Skeletal muscle tissue (tissue), 4 donors: ENCODE results near the gene ANKUB1. TPM values are rescaled to one million over a fixed set of nuclear protein-coding genes. Genes with fewer than 3 reads are reported as not detected.
"Not testable (repeated sequence)": the region's sequence is repeated elsewhere in the genome, so short reads cannot be mapped to it uniquely, and the experiment has no call there.

Source experiments
- H3K27ac ChIP-seq: one replicate; pipeline ENCODE4 v1.7.0; 2013; ENCODE audit warnings: mild to moderate bottlenecking, low read depth, low read length, inconsistent platforms
- H3K27me3 ChIP-seq, 3 donors: one replicate each; pipeline ENCODE4 v1.7.0; 2013; ENCODE audit warnings: low read length in 3 of 3; ENCODE audit not compliant: control insufficient read depth in 3 of 3, insufficient read depth in 3 of 3
- H3K36me3 ChIP-seq, 3 donors: one replicate each; pipeline ENCODE4 v1.7.0; 2013; ENCODE audit warnings: low read length in 3 of 3; ENCODE audit not compliant: control insufficient read depth in 3 of 3, insufficient read depth in 3 of 3
- H3K4me1 ChIP-seq, 3 donors: one replicate each; pipeline ENCODE4 v1.7.0; 2013; ENCODE audit warnings: low read length in 3 of 3, mild to moderate bottlenecking in 3 of 3; ENCODE audit not compliant: control insufficient read depth in 3 of 3, insufficient read depth in 3 of 3
- H3K4me3 ChIP-seq, 3 donors: one replicate each; pipeline ENCODE4 v1.7.0; 2013; ENCODE audit warnings: low read length in 3 of 3
- H3K9ac ChIP-seq, 3 donors: one replicate each; pipeline ENCODE4 v1.7.0; 2013; ENCODE audit warnings: low read length in 3 of 3, mild to moderate bottlenecking in 3 of 3, moderate library complexity in 2 of 3, low read depth in 1 of 3
- H3K9me3 ChIP-seq, 3 donors: one replicate each; pipeline ENCODE4 v1.7.0; 2013; ENCODE audit warnings: low read length in 3 of 3; ENCODE audit not compliant: control insufficient read depth in 3 of 3
- total RNA-seq: library from RNA; depleted of rRNA; stranded (reverse); fragments of >200 nt; gene quantifications from one replicate; pipeline ENCODE4 v1.2.3, GENCODE V29; 2014
- donor health status: Osteomylitis.

ANKUB1 gene, protein sequence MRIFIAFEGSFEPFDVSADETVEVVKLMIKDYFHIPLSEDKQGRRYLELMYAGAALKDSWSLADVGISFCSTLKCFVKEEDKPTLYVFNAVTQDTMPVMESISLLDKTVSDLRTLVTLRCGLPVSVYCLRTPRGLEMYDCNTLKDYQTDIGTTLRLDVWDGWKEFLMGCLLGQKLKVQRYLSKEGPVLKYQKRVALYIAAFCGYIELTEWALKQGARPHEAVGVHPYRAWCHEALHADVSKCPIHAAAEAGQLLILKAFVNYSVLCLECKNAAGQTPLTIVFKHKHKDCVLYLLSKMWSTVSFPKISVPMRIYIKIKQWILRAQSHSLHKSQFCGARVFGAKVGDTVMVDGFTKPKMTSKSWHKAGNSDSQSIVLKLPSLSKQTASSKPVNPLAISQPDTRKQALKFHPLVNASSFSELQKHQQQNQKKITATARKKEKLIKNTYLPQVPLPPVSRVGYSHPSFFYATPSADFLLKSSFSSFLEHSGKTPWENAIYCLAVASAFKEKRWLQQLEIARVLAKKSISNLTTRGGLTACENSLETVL
- total RNA-seq, result not detected

DNA sequence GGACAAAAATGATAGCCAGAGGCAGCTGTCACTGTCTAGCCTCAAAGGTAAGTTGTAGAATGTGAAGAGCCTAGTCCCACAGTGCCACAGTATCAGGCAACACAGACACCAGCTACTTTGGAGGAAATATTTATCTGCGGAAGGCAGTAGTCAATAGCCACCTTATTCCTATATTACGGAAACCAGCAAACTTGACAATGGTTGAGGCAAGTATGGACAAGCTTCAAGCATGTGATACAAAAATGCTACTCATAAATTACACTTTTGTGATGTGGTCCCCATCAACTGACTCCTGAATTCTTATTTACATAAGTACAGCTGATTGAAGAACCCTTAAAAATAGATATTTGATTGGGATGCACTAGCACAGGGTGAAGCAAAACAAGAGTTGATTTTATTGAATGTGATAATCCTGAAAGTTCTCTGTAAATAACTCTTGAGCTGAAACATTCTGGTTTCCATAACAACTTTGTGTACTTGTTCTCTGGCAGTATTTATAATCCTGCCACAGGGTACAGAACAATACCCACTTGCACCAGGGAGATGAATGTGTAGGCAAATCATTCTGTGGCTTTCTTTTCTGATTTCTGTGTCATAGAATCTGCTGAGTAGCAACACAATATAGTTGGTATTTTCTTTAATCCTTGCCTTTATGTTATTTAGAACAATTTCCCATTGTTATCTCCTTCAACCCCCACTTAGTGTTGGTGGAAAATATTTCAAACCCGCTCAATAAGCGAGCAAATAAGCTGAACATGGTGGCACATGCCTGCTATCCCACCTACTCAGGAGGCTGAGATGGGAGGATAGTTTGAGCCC lies at the start of gene ANKUB1:
TSS of gene ANKUB1 (minus strand) at position 103 of the 819 bp plus-strand sequence. CDS start 188 bp downstream, outside the sequence.
- no peak within 1 kb of the TSS for H3K9ac ChIP-seq
- H3K4me1 ChIP-seq, result no peaks in the 10 kb centered on the region
- no peaks in the 10 kb centered on the region for H3K27me3 ChIP-seq
- H3K27ac ChIP-seq, result no peak within 1 kb of the TSS
- H3K4me3 ChIP-seq, result no peak within 1 kb of the TSS
- H3K36me3 ChIP-seq, result no peaks in the 10 kb centered on the region
- no peaks in the 10 kb centered on the region for H3K9me3 ChIP-seq

DNA sequence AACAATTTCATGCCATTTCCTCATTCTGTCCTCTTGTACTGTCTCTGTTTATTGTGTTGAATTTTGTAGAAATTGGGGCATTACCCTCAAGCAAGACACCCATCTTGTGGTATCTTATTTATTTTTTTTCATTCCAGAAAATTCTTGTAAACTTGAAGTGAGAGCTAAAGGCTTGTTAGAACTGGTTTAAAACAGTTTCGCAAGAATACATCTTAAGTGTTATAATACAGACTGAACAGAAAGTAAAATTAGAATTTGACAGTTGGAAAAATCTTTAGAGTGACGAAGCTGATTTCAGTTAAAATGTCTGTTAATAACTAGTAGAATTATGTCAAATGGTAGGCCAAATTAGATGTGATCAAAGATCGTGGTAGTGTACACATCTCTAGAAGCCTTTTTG lies 47.5 kb upstream of the ANKUB1 start:
- Histone ChIP-seq H3K9ac (no peak overlapping the region), H3K4me3 (no peak overlapping the region), H3K9me3 (no peaks in the 10 kb centered on the region), H3K27ac (no peak overlapping the region), H3K4me1 (peaks cover 3 to 8% (median 5%) of the 10 kb centered on the region in 3 donors), H3K36me3 (no peaks in the 10 kb centered on the region), H3K27me3 (no peaks in the 10 kb centered on the region)

DNA sequence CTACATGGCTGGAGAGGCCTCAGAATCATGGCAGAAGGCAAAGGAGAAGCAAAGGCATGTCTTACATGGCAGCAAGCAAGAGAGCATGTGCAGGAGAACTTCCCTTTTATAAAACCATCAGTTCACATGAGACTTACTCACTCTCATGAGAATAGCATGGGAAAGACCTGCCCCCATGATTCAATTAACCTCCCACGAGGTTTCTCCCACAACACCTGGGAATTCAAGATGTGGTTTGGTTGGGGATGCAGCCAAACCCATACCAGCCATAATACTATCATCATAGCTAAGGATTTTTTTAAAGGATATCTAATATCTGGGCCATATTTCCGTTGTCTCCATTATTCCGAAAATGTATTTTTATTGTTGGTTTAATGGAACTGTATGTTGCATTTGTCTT lies 47.1 kb upstream of the ANKUB1 start:
- not testable (repeated sequence) for H3K4me1 ChIP-seq, H3K4me3 ChIP-seq, H3K27me3 ChIP-seq, H3K27ac ChIP-seq, H3K36me3 ChIP-seq, H3K9ac ChIP-seq, H3K9me3 ChIP-seq

DNA sequence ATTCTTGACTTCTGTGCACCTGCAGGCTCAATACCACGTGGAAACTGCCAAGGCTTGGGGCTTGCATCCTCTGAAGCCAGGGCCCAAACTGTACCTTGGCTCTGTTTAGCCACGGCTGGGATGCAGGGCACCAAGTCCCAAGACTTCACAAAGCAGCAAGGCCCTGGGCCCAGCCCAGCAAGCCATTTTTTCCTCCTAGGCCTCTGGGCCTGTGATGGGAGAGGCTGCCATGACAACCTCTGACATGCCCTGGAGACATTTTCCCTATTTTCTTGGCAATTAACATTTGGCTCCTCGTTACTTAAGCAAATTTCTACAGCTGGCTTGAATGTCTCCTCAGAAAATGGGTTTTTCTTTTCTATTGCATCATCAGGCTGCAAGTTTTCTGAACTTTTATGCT lies 46.1 kb upstream of the ANKUB1 start:
- H3K4me1 ChIP-seq, H3K36me3 ChIP-seq, H3K27ac ChIP-seq, H3K4me3 ChIP-seq, H3K9ac ChIP-seq, H3K27me3 ChIP-seq, H3K9me3 ChIP-seq: not testable (repeated sequence)

DNA sequence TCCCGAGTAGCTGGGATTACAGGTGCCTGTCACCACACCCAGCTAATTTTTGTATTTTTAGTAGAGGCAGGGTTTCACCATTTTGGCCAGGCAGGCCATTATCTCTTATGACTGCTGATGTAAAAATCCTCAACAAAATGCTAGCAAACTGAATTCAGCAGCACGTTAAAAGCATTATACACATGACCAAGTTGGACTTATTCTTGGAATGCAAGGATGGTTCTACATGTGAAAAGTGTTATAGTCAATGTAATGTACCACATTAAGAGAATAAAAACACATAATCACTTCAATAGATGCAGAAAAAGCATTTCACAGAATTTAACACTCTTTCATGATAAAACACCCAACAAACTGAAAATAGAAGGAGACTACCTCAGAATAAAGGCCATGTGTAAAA lies 40.9 kb upstream of the ANKUB1 start:
- Histone ChIP-seq H3K9me3 (peaks cover 0 to 5% (median 5%) of the 10 kb centered on the region in 3 donors), H3K9ac (no peak overlapping the region), H3K4me1 (no peaks in the 10 kb centered on the region), H3K27ac (no peak overlapping the region), H3K4me3 (no peak overlapping the region), H3K27me3 (no peaks in the 10 kb centered on the region), H3K36me3 (no peaks in the 10 kb centered on the region)

DNA sequence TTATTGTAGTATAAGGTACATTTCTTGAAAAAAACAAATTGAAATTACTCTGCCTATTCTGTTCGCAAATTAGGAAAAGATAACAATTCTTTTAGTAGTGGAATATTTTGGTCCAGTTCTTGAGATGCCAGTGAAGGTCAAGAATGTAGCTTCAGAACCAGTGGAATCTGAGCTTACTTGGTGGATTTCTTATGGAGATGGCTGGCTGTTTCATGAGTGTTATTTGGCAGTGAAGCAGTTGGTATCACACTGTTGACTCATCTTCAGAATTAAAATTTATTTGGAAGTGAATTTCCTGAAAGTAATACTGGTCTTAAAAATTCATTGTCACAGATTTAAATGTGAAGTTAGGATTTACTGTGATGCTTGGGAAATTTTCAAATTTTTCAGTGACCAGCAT lies 39.7 kb upstream of the ANKUB1 start:
- Histone ChIP-seq H3K4me3 (no peak overlapping the region), H3K9ac (no peak overlapping the region), H3K4me1 (no peaks in the 10 kb centered on the region), H3K27me3 (no peaks in the 10 kb centered on the region), H3K27ac (no peak overlapping the region), H3K36me3 (no peaks in the 10 kb centered on the region), H3K9me3 (peaks cover 0 to 5% (median 5%) of the 10 kb centered on the region in 3 donors)

DNA sequence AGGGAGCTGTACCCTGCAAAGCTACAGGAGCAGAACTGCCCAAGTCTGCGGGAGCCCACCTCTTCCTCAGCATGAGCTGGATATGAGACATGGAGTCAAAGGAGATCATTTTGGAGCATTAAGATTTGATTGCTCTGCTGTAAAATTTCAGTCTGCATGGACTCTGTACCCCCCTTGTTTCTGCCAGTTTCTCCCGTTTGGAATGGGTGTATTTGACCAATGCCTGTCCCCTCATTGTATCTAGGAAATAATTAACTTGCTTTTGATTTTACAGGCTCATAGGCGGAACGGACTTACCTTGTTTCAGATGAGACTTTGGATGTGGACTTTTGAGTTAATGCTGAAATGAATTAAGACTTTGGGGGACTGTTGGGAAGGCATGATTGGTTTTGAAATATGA lies 39.0 kb upstream of the ANKUB1 start:
- Histone ChIP-seq H3K27me3 (no peaks in the 10 kb centered on the region), H3K9ac (no peak overlapping the region), H3K36me3 (no peaks in the 10 kb centered on the region), H3K27ac (no peak overlapping the region), H3K9me3 (peaks cover 0 to 5% (median 5%) of the 10 kb centered on the region in 3 donors), H3K4me1 (peaks cover 0 to under 1% (median 0%) of the 10 kb centered on the region in 3 donors), H3K4me3 (no peak overlapping the region)

DNA sequence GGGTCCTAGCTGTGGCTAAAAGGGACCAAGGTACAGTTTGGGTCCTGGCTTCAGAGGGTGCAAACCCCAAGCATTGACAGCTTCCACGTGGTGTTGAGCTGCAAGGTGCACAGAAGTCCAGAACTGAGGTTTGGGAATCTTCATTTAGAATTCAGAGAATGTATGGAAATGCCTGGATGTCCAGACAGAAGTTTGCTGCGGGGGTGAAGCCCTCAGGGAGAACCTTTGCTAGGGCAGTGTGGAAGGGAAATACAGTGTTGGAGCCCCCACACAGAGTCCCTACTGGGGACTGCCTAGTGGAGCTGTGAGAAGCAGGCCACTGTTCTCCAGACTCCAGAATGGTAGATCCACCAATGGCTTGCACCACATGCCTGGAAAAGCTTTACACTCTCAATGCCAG lies 38.5 kb upstream of the ANKUB1 start:
- H3K27me3 ChIP-seq, result no peaks in the 10 kb centered on the region
- H3K9me3 ChIP-seq, result peaks cover 0 to 5% (median 5%) of the 10 kb centered on the region in 3 donors
- no peak overlapping the region for H3K4me3 ChIP-seq
- peaks cover 0 to 4% (median 3%) of the 10 kb centered on the region in 3 donors for H3K4me1 ChIP-seq
- no peaks in the 10 kb centered on the region for H3K36me3 ChIP-seq
- no peak overlapping the region for H3K27ac ChIP-seq
- no peak overlapping the region for H3K9ac ChIP-seq

DNA sequence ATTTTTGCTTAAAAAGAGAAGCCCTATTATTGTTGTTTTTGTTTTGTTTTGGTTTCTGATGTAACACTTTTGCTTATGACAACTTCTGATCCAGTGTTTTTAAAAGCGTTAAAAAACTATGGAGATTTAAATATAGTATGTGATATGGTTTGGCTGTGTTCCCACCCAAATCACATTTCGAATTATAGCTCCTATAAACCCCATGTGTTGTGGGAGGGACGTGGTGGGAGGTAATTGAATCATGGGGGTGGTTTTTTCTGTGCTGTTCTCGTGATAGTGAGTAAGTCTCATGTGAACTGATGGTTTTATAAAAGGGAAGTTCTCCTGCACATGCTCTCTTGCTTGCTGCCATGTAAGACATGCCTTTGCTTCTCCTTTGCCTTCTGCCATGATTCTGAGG lies 37.3 kb upstream of the ANKUB1 start:
- H3K4me3 ChIP-seq, H3K27me3 ChIP-seq, H3K36me3 ChIP-seq, H3K4me1 ChIP-seq, H3K9ac ChIP-seq, H3K27ac ChIP-seq, H3K9me3 ChIP-seq: not testable (repeated sequence)

DNA sequence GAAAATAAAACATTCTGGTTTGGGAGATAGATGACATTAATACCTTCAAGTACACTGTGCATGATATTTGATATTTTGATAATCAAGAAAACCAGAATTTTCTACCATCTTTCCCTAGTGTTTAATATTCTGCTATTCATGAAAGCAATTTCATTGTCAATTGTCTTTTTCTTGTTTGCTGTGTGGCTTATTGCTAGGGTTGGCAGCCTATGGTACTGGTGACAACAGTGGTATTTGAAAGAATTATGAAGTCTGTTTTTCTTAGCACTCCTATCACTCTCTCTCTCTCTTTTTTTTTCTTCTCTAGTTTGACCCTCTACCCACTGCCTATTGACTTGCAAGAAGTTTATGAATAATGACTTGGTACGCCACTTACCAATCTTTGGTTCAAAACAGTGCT lies 36.0 kb upstream of the ANKUB1 start:
- Histone ChIP-seq H3K36me3 (no peaks in the 10 kb centered on the region), H3K4me3 (no peak overlapping the region), H3K9me3 (peaks cover 0 to 5% (median 3%) of the 10 kb centered on the region in 3 donors), H3K27me3 (no peaks in the 10 kb centered on the region), H3K4me1 (peaks cover 3 to 7% (median 4%) of the 10 kb centered on the region in 3 donors), H3K27ac (no peak overlapping the region), H3K9ac (no peak overlapping the region)
